Measurements from ENCODE around the gene MATK. TPM values are rescaled to one million over a fixed set of nuclear protein-coding genes. Genes with fewer than 3 reads are reported as not detected.

Gene MATK
- total RNA-seq, 2 experiments from 2014 or later: 9.1 to 9.4 TPM

- no peak overlapping the region for H3K27ac Mint-ChIP-seq
- ChIA-PET POLR2A (interaction anchor here (1.4 kb wide), 1 partner anchor 23 kb away, joined by 3 read pairs; no protein-coding TSS in a partner anchor), CTCF (no interaction called here)
- Histone ChIP-seq H3K9me3 (ENCODE audit: control insufficient read depth in 1 of 2, insufficient read depth in 1 of 2, low read length in 2 of 2) (no peaks in the 10 kb centered on the region), H3K27ac (ENCODE audit: low read depth in 1 of 2, low read length in 2 of 2) (no peak overlapping the region), H3K4me1 (ENCODE audit: insufficient read depth, low read length) (peaks cover 52% of the 10 kb centered on the region), H3K36me3 (ENCODE audit: insufficient read depth, low read length) (no peaks in the 10 kb centered on the region), H3K27me3 (ENCODE audit: control insufficient read depth in 1 of 2, insufficient read depth in 2 of 2, low read length in 2 of 2) (no peaks in the 10 kb centered on the region), H3K4me3 (ENCODE audit: low read length) (no peak overlapping the region)
- H3K9me3 Mint-ChIP-seq: no peaks in the 10 kb centered on the region
- TF ChIP-seq, protein P1, sequence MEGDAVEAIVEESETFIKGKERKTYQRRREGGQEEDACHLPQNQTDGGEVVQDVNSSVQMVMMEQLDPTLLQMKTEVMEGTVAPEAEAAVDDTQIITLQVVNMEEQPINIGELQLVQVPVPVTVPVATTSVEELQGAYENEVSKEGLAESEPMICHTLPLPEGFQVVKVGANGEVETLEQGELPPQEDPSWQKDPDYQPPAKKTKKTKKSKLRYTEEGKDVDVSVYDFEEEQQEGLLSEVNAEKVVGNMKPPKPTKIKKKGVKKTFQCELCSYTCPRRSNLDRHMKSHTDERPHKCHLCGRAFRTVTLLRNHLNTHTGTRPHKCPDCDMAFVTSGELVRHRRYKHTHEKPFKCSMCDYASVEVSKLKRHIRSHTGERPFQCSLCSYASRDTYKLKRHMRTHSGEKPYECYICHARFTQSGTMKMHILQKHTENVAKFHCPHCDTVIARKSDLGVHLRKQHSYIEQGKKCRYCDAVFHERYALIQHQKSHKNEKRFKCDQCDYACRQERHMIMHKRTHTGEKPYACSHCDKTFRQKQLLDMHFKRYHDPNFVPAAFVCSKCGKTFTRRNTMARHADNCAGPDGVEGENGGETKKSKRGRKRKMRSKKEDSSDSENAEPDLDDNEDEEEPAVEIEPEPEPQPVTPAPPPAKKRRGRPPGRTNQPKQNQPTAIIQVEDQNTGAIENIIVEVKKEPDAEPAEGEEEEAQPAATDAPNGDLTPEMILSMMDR (IDR thresholded peaks at IDR 0.05): no peak
- DNase-seq: no peak
- intact Hi-C loops (cut with DNase I, micrococcal nuclease): loop anchor here in 1 of 2 experiments (5.0 kb wide), 2 partner anchors 38 to 153 kb away; no protein-coding TSS in a partner anchor
- ATAC-seq (ENCODE audit: poor library complexity): no peak
- H3K36me3 Mint-ChIP-seq (ENCODE audit: low read depth): no peaks in the 10 kb centered on the region
- peaks cover 26% of the 10 kb centered on the region for H3K4me1 Mint-ChIP-seq (ENCODE audit: low read depth)
- no peaks in the 10 kb centered on the region for H3K27me3 Mint-ChIP-seq
- no peak overlapping the region for H3K4me3 Mint-ChIP-seq
These were observed 33.8 kb upstream of the MATK start for GRCh38 chr19:3819989-3820388.

GRCh38 chr19:3818918-3819317 is 32.7 kb upstream of the MATK start:
- no peaks in the 10 kb centered on the region for H3K27me3 ChIP-seq (ENCODE audit: control insufficient read depth in 1 of 2, insufficient read depth in 2 of 2, low read length in 2 of 2)
- no peak overlapping the region for H3K27ac ChIP-seq (ENCODE audit: low read depth in 1 of 2, low read length in 2 of 2)
- intact Hi-C loops (cut with DNase I, micrococcal nuclease): no loop called here
- DNase-seq (no peak), ATAC-seq (ENCODE audit: poor library complexity) (no peak)
- ChIA-PET POLR2A (interaction anchor here (0.9 to 2.7 kb wide), 2 partner anchors 56 to 167 kb away, joined by 3 to 32 read pairs; partner anchors contain the start of genes APBA3, EEF2 and MRPL54), CTCF (no interaction called here)
- H3K36me3 ChIP-seq (ENCODE audit: insufficient read depth, low read length): no peaks in the 10 kb centered on the region
- H3K27ac Mint-ChIP-seq: no peak overlapping the region
- TF ChIP-seq, protein P1 (IDR thresholded peaks at IDR 0.05): no peak
- peaks cover 37% of the 10 kb centered on the region for H3K4me1 Mint-ChIP-seq (ENCODE audit: low read depth)
- no peaks in the 10 kb centered on the region for H3K36me3 Mint-ChIP-seq (ENCODE audit: low read depth)
- H3K4me3 Mint-ChIP-seq: no peak overlapping the region
- H3K27me3 Mint-ChIP-seq: no peaks in the 10 kb centered on the region
- H3K9me3 ChIP-seq (ENCODE audit: control insufficient read depth in 1 of 2, insufficient read depth in 1 of 2, low read length in 2 of 2): no peaks in the 10 kb centered on the region
- H3K9me3 Mint-ChIP-seq: no peaks in the 10 kb centered on the region
- H3K4me3 ChIP-seq (ENCODE audit: low read length): no peak overlapping the region
- peaks cover 63% of the 10 kb centered on the region for H3K4me1 ChIP-seq (ENCODE audit: insufficient read depth, low read length)

- H3K27ac ChIP-seq (ENCODE audit: low read depth in 1 of 2, low read length in 2 of 2): no peak overlapping the region
- intact Hi-C loops (cut with DNase I, micrococcal nuclease): no loop called here
- ATAC-seq (ENCODE audit: poor library complexity): no peak
- H3K27me3 ChIP-seq (ENCODE audit: control insufficient read depth in 1 of 2, insufficient read depth in 2 of 2, low read length in 2 of 2): no peaks in the 10 kb centered on the region
- Mint-ChIP-seq H3K4me3 (peak overlapping the region; percentile 15), H3K4me1 (ENCODE audit: low read depth) (peaks cover 41% of the 10 kb centered on the region), H3K9me3 (no peaks in the 10 kb centered on the region), H3K27ac (no peak overlapping the region), H3K36me3 (ENCODE audit: low read depth) (no peaks in the 10 kb centered on the region), H3K27me3 (no peaks in the 10 kb centered on the region)
- peaks cover 67% of the 10 kb centered on the region for H3K4me1 ChIP-seq (ENCODE audit: insufficient read depth, low read length)
- ChIA-PET CTCF (no interaction called here), POLR2A (interaction anchor here (0.9 to 2.7 kb wide), 2 partner anchors 56 to 167 kb away, joined by 3 to 32 read pairs; partner anchors contain the start of genes APBA3, EEF2 and MRPL54)
- H3K9me3 ChIP-seq (ENCODE audit: control insufficient read depth in 1 of 2, insufficient read depth in 1 of 2, low read length in 2 of 2): no peaks in the 10 kb centered on the region
- TF ChIP-seq, protein P1 (IDR thresholded peaks at IDR 0.05): no peak
- no peaks in the 10 kb centered on the region for H3K36me3 ChIP-seq (ENCODE audit: insufficient read depth, low read length)
- DNase-seq: peak in 3 of 14 experiments; percentile 26 to 65 (median 57)
- no peak overlapping the region for H3K4me3 ChIP-seq (ENCODE audit: low read length)
These were observed 32.3 kb upstream of the MATK start for GRCh38 chr19:3818466-3818865.
